Activated CD8-positive, alpha-beta memory T cell treated with anti-CD3 and anti-CD28 coated beads for 48 hours (primary cell): Measurements from ENCODE around the gene RNF157.
"Not testable (repeated sequence)": the region's sequence is repeated elsewhere in the genome, so short reads cannot be mapped to it uniquely, and the experiment has no call there.

Experiments used
- DNase-seq, 3 experiments: peaks; one replicate each; pipeline ENCODE4 v3.0.0-alpha.2; 2020; ENCODE audit warnings: low read depth in 2 of 3, low spot score in 2 of 3

The RNF157 gene

GRCh38 chr17:76234354-76234679, 6.0 kb downstream of the RNF157 start:
- DNase-seq, result no peak

GRCh38 chr17:76233588-76234353, 6.5 kb downstream of the RNF157 start:
- DNase-seq, result no peak

GRCh38 chr17:76232342-76232741, 8.0 kb downstream of the RNF157 start:
- no peak for DNase-seq

- DNase-seq, result not testable (repeated sequence)
Measured at GRCh38 chr17:76226749-76227148, 13.5 kb downstream of the RNF157 start.

DNA sequence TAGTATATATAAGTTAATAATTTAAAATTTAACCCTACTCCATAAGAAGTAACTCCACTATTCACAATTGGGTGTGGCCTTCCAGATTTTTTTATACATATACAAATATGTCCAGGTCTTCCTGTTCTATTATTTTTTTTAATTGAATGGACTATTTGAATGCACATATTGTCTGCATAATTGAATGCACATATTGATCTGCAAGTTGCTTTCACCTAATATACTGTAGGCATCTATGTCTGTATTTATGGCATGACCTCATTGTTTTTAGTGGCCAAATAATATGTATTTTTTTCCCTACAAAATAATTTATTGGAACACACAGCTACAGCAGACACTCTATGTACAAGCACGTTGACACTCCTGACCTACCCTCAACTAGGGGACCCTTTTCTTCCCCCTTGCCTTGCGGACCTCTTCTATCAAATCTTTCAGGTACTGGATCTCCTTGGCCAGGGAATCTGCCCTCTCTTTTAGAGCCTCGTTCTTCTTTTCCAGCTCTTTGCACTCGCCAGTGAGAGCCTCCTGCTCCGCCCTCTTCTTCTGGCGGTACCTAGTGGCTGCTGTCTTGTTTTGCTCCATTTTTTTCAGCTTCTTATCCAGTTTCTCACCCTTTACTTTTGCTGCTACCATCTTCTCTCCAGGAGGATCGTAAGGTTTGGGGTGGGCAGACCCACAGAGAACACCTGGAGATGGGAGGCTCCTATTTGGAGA, 14.8 kb downstream of the RNF157 start:
- DNase-seq, result not testable (repeated sequence)

DNA sequence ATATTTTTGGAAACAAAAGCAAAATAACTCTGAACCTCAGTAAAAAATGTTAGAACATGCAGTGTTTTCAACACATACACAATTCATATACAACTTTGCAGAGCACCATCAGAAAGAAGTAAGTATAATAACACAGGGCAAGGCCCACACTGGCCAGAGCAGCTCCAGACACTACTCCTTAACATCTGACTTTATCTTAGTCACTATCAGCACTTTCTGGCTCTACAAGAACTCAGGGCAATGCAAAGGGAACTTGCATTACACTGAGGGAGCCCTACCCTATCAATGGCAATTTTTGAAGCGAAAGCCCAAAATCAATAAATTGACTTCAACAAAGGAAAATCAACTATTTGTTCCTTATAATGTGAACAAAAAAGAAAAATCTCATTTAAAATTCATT, 16.5 kb downstream of the RNF157 start:
- no peak for DNase-seq

DNA sequence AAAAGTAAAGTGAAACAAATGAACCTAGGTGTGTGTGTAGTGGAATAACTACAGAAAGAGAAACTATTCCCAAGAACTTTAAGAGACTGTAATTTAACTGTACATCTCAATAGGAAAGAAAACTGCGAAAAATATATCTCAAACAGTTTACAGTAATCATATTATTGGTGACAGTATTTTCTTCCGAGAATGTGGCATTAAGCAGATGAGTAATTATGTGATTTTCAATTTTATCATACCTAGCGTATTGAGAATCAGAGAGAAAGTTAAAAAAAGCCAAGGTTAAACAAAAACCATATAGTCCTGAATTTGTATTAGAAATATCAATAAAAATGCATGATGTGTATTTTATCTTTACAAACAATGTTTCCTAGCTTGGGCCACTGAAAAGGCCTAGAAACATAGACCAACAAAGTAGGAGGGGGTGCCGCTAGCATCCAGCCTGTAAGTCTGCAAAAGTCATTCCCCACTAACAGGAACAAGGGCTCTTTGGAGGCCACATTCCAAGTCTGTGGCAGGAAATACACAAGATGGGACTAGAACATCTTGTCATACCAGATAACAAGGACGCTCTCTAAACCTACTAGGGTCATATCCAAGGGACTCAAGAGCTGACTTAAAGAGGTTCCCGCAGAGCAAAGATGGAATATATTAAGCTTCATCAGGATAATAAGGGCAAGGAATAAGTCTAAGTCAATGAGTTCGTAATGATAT, 20.5 kb downstream of the RNF157 start:
- no peak for DNase-seq

- DNase-seq, result no peak
Measured at GRCh38 chr17:76217081-76217480, 23.2 kb downstream of the RNF157 start.

- DNase-seq, result no peak
Measured at GRCh38 chr17:76213491-76213890, 26.8 kb downstream of the RNF157 start.

DNA sequence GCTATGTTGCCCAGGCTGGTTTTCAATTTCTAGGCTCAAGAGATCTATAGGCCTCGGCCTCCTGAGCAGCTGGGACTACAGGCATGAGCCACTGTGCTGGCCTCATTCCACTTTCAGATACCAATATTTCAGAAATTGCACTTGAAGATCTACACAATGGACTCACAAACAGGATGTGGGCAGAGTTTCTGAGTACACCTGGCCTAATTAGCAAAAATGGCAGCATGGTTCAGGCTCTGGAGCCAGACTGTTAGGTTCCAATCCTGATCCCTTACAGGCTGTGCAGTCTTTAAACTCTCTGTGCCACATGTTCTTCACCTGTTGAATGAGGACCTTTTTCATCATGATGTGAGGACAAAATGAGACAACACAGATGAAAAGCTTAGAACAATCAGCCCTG, 32.2 kb downstream of the RNF157 start:
- DNase-seq, result no peak

DNA sequence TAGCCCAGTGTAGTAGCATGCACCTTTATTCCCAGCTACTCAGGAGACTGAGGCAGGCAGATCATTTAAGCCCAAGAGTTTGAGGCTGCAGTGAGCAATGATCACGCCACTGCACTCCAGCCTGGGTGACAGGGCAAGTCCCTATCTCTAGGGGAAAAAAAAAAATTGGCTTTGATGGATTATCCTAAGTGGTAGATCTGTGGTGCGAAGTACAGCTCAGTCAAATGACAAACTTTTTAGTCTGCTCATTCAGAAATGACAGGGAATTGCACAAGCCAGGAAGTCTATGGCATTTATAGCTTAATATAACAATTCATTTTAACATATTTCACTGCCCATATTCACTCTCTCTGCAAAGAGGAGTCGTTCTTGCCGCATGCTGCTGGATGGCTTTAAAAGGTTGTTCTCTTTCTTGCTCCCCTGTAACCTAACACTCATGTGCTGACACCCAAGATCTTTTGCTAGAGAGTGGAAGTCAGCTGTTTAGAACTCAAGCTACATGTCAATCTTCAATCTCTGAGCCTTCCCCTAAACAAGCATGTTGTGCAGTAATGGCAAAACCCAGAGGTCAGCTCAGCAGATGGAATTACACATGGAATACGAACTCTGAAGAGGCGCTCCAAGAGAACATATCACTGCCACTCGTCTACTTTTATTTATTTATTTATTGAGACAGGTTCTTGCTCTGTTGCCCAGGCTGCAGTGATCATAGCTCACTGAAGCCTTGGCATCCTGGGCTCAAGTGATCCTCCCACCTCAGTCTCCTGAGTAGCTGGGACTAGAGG, 32.8 kb downstream of the RNF157 start:
- DNase-seq, result no peak

DNA sequence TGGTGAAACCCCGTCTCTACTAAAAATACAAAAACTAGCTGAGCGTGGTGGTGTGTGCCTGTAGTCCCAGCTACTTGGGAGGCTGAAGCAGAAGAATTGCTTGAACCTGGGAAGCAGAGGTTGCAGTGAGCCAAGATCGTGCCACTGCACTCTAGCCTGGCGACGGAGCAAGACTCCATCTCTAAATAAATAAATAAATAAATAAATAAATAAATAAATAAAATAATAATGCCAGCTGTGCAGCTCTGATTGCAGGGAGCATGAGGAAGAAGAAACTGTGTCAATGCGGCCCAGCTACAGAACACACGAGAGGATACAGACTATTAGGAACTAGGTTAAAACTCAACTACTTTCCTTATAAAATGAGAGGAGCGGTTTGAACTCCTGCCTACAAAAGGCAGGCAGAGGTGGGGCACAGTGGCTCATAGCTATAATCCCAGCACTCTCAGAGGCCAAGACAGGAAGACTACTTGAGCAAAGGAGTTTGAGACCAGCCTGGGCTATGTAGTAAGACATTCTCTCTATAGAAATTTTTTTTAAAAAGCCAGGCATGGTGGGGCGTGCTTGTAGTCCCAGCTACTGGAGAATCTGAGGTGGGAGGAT, 34.6 kb downstream of the RNF157 start:
- not testable (repeated sequence) for DNase-seq

- DNase-seq, result no peak
Measured at GRCh38 chr17:76204277-76204676, 36.0 kb downstream of the RNF157 start.

- no peak for DNase-seq
Measured at GRCh38 chr17:76200354-76200753, 39.9 kb downstream of the RNF157 start.

- no peak for DNase-seq
Measured at GRCh38 chr17:76199469-76199868, 40.8 kb downstream of the RNF157 start.

DNA sequence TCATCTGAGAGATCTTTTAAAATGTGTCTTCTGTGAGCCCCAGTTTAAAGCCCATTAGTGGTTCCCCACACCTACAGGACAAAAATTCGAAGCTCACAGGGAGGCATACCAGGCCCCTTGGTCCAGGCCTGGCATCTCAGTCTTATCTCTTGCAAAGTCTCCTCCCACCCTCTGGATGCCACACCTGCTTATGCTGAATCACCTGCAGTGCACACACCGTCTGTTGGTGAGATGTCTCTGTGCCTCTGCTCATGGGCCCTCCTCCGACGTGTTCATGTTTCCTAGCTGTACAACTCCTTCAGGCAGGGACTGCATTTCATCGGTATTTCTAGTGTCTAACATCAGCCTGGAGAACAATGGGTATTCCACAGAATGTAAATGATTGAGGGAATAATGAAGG, 41.6 kb downstream of the RNF157 start:
- no peak for DNase-seq

GRCh38 chr17:76197911-76198310, 42.4 kb downstream of the RNF157 start:
- DNase-seq, result no peak

GRCh38 chr17:76196675-76197074, 43.6 kb downstream of the RNF157 start:
- DNase-seq, result no peak

- DNase-seq, result no peak
Measured at GRCh38 chr17:76195281-76196096, 44.8 kb downstream of the RNF157 start.

DNA sequence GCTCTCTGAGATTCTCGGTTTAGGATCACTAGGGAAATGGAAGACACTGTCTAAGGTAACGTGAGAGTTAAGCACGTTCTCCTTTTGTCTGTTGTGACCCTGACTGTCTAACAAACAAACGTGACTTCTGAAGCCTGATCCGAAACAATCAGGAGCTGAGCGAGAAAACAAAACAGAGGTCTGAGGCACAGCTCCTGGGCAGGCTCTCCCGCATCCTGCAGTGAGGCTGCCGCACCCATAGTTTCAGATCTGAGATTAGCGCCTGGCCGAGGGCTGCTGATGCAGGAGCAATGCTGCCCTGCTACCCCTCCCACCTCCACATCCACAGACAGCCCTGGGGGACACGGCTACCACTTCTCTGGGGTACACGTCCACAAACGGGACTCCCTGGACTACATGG, 46.7 kb downstream of the RNF157 start:
- no peak for DNase-seq
